ENCODE data around the gene LY6G6C. TPM values are rescaled to one million over a fixed set of nuclear protein-coding genes. Genes with fewer than 3 reads are reported as not detected.

The LY6G6C gene
- total RNA-seq, 1 donor from 2014 or later: 0.66 TPM

DNA sequence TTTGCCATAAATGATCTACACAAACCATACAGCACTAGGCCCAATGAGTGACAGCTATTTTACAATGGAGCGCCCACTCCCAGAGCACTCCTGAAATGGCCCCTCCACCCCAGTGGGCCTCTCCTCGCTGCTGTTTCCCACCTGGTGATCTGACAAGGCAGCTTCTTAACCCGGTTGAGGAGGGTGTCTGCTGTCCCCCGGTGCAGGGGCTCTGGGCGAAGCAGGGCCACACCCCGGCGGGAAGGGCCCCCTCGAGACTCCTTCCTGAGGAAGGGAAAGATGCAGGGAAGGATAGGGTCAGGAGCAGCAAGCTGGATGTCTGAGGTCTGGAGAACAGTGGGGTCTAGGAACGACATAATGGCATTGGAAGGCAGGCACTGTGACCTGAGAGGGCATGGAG is 28.7 kb downstream of the LY6G6C start:
- FAIRE-seq (no peak), DNase-seq (ENCODE audit: low read depth) (no peak)
- no peak overlapping the region for H3K27ac ChIP-seq (ENCODE audit: low read depth, low read length)
- no peak overlapping the region for H3K4me3 ChIP-seq (ENCODE audit: insufficient read depth, low read depth, low read length)
- H3K27ac Mint-ChIP-seq (ENCODE audit: unreplicated experiment): no peak overlapping the region
- no peak overlapping the region for H2AFZ ChIP-seq (ENCODE audit: low read depth, low read length)
- H3K4me3 Mint-ChIP-seq (ENCODE audit: unreplicated experiment): no peak overlapping the region
- H3K27me3 ChIP-seq (ENCODE audit: insufficient read depth, low read length): no peaks in the 10 kb centered on the region
- H3K9me3 Mint-ChIP-seq (ENCODE audit: unreplicated experiment): no peaks in the 10 kb centered on the region
- peaks cover 16% of the 10 kb centered on the region for H3K4me1 Mint-ChIP-seq (ENCODE audit: low read depth, unreplicated experiment)
- H3K4me2 ChIP-seq (ENCODE audit: low read length): no peak overlapping the region
- peaks cover 29% of the 10 kb centered on the region for H3K36me3 ChIP-seq (ENCODE audit: insufficient read depth, low read length)
- peaks cover 11% of the 10 kb centered on the region for H3K36me3 Mint-ChIP-seq (ENCODE audit: low read depth, unreplicated experiment)
- no peaks in the 10 kb centered on the region for H3K27me3 Mint-ChIP-seq (ENCODE audit: low read depth, unreplicated experiment)
- peaks cover 3% of the 10 kb centered on the region for H3K79me2 ChIP-seq (ENCODE audit: insufficient read depth, low read length)
- TF ChIP-seq, protein P1, sequence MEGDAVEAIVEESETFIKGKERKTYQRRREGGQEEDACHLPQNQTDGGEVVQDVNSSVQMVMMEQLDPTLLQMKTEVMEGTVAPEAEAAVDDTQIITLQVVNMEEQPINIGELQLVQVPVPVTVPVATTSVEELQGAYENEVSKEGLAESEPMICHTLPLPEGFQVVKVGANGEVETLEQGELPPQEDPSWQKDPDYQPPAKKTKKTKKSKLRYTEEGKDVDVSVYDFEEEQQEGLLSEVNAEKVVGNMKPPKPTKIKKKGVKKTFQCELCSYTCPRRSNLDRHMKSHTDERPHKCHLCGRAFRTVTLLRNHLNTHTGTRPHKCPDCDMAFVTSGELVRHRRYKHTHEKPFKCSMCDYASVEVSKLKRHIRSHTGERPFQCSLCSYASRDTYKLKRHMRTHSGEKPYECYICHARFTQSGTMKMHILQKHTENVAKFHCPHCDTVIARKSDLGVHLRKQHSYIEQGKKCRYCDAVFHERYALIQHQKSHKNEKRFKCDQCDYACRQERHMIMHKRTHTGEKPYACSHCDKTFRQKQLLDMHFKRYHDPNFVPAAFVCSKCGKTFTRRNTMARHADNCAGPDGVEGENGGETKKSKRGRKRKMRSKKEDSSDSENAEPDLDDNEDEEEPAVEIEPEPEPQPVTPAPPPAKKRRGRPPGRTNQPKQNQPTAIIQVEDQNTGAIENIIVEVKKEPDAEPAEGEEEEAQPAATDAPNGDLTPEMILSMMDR (IDR thresholded peaks at IDR 0.05; ENCODE audit: insufficient read depth, low read depth, low read length): no peak
- TF ChIP-seq EZH2 (IDR thresholded peaks at IDR 0.05; ENCODE audit: insufficient read depth, low read length): no peak
- no peaks in the 10 kb centered on the region for H3K9me3 ChIP-seq (ENCODE audit: insufficient read depth, low read depth, low read length)
- H4K20me1 ChIP-seq (ENCODE audit: insufficient read depth, low read length): peaks cover 16% of the 10 kb centered on the region
- no peak overlapping the region for H3K9ac ChIP-seq (ENCODE audit: low read length)
- H3K4me1 ChIP-seq (ENCODE audit: insufficient read depth, low read length): peaks cover 5% of the 10 kb centered on the region

DNA sequence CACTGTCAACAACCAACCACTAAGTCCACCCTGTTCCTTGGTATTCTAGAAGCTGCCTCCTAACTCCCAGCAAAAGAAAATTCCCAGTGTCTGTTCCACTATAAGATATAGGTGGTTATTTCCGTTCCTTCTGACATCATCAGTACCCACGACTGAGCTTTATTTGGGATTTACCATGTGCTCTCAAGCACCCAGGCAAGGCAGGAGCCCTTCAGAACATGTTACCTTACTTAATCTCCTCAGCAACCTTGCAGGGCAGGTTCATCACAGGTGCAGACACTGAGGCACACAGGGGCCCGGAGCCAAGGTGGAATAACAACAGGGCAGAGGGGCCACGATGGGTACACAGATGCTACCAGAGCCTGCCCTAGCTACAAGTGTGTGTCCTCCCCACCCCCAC is 29.2 kb downstream of the LY6G6C start:
- Histone ChIP-seq H3K9ac (ENCODE audit: low read length) (no peak overlapping the region), H4K20me1 (ENCODE audit: insufficient read depth, low read length) (peaks cover 11% of the 10 kb centered on the region), H3K9me3 (ENCODE audit: insufficient read depth, low read depth, low read length) (no peaks in the 10 kb centered on the region), H3K36me3 (ENCODE audit: insufficient read depth, low read length) (peaks cover 29% of the 10 kb centered on the region), H2AFZ (ENCODE audit: low read depth, low read length) (no peak overlapping the region), H3K4me2 (ENCODE audit: low read length) (no peak overlapping the region), H3K4me1 (ENCODE audit: insufficient read depth, low read length) (peaks cover 5% of the 10 kb centered on the region), H3K27me3 (ENCODE audit: insufficient read depth, low read length) (no peaks in the 10 kb centered on the region), H3K4me3 (ENCODE audit: insufficient read depth, low read depth, low read length) (no peak overlapping the region), H3K79me2 (ENCODE audit: insufficient read depth, low read length) (no peaks in the 10 kb centered on the region), H3K27ac (ENCODE audit: low read depth, low read length) (no peak overlapping the region)
- peaks cover 13% of the 10 kb centered on the region for H3K36me3 Mint-ChIP-seq (ENCODE audit: low read depth, unreplicated experiment)
- no peak overlapping the region for H3K4me3 Mint-ChIP-seq (ENCODE audit: unreplicated experiment)
- FAIRE-seq (no peak), DNase-seq (ENCODE audit: low read depth) (no peak)
- TF ChIP-seq, protein P1 (IDR thresholded peaks at IDR 0.05; ENCODE audit: insufficient read depth, low read depth, low read length): no peak
- TF ChIP-seq EZH2 (IDR thresholded peaks at IDR 0.05; ENCODE audit: insufficient read depth, low read length): no peak
- H3K27ac Mint-ChIP-seq (ENCODE audit: unreplicated experiment): no peak overlapping the region
- H3K9me3 Mint-ChIP-seq (ENCODE audit: unreplicated experiment): no peaks in the 10 kb centered on the region
- H3K27me3 Mint-ChIP-seq (ENCODE audit: low read depth, unreplicated experiment): no peaks in the 10 kb centered on the region
- H3K4me1 Mint-ChIP-seq (ENCODE audit: low read depth, unreplicated experiment): peaks cover 11% of the 10 kb centered on the region

DNA sequence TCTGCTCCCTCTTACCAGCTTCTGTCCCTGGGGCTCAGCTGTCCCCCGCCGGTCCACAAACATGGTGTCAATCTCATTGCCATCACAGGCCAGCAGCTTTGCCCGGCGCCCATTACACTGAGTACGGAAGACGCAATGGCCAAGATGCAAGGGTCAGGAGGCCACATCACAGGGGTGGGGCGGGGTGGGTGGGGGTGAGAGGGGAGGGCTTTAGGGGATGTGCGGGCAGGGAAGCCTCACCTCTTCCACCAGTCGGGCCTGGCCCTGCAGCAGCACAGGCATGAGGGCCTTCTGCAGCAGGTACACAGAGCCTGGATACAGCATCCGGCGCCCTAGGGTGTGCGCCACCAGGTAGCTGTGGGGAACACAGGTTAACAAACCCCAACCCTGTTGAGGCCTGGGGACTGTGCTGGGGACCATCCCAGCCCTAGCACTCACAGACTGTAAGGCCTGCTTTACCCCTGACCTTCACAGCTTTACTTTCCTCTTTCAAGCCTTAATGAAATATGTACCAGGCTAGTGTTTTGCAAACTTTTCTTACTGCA is 29.9 kb downstream of the LY6G6C start:
- peaks cover 4% of the 10 kb centered on the region for H4K20me1 ChIP-seq (ENCODE audit: insufficient read depth, low read length)
- H3K4me1 ChIP-seq (ENCODE audit: insufficient read depth, low read length): peaks cover 5% of the 10 kb centered on the region
- peaks cover 33% of the 10 kb centered on the region for H3K36me3 ChIP-seq (ENCODE audit: insufficient read depth, low read length)
- H3K27ac Mint-ChIP-seq (ENCODE audit: unreplicated experiment): no peak overlapping the region
- no peak overlapping the region for H3K9ac ChIP-seq (ENCODE audit: low read length)
- no peaks in the 10 kb centered on the region for H3K79me2 ChIP-seq (ENCODE audit: insufficient read depth, low read length)
- no peak for FAIRE-seq
- H3K27me3 Mint-ChIP-seq (ENCODE audit: low read depth, unreplicated experiment): no peaks in the 10 kb centered on the region
- H3K4me1 Mint-ChIP-seq (ENCODE audit: low read depth, unreplicated experiment): peaks cover 11% of the 10 kb centered on the region
- no peak for TF ChIP-seq EZH2 (IDR thresholded peaks at IDR 0.05; ENCODE audit: insufficient read depth, low read length)
- TF ChIP-seq, protein P1 (IDR thresholded peaks at IDR 0.05; ENCODE audit: insufficient read depth, low read depth, low read length): no peak
- H3K4me3 ChIP-seq (ENCODE audit: insufficient read depth, low read depth, low read length): no peak overlapping the region
- DNase-seq (ENCODE audit: low read depth): no peak
- H3K9me3 ChIP-seq (ENCODE audit: insufficient read depth, low read depth, low read length): no peaks in the 10 kb centered on the region
- no peak overlapping the region for H2AFZ ChIP-seq (ENCODE audit: low read depth, low read length)
- no peaks in the 10 kb centered on the region for H3K9me3 Mint-ChIP-seq (ENCODE audit: unreplicated experiment)
- H3K36me3 Mint-ChIP-seq (ENCODE audit: low read depth, unreplicated experiment): peaks cover 14% of the 10 kb centered on the region
- H3K4me3 Mint-ChIP-seq (ENCODE audit: unreplicated experiment): no peak overlapping the region
- no peaks in the 10 kb centered on the region for H3K27me3 ChIP-seq (ENCODE audit: insufficient read depth, low read length)
- H3K27ac ChIP-seq (ENCODE audit: low read depth, low read length): no peak overlapping the region
- H3K4me2 ChIP-seq (ENCODE audit: low read length): no peak overlapping the region

Measured in astrocyte (in vitro differentiated cells and primary cell).